Right ventricle myocardium superior (tissue), 1 donor: ENCODE results near the gene TP53BP2. TPM values are rescaled to one million over a fixed set of nuclear protein-coding genes. Genes with fewer than 3 reads are reported as not detected.
"Not testable (repeated sequence)": the region's sequence is repeated elsewhere in the genome, so short reads cannot be mapped to it uniquely, and the experiment has no call there.

Experiments
- ATAC-seq: fragments of 200-7000 bp; cut with Tn5 transposase; one replicate; pipeline ENCODE4 v1.9.1; 2020; ENCODE audit warnings: mild to moderate bottlenecking; ENCODE audit not compliant: poor library complexity
- DNase-seq: peaks from one replicate; pipeline ENCODE4 v3.0.0-alpha.2; 2020
- intact Hi-C: fragments of 100-400 bp; cut with DNase I; formaldehyde crosslinking; loops from one replicate; pipeline ENCODE4 v1.11.2; 2022
- total RNA-seq: library from RNA; stranded (reverse); fragmentation: NEBNext Ultra II Directional; extraction: Animal tissue kit (Norgen Biotek cat#: 25700); gene quantifications from one replicate; pipeline ENCODE4 v1.2.1, GENCODE V29; 2021
- donor health status: DM: no; HTN: yes; CAD: no; lungs with severe emphysema.

TP53BP2 gene
- total RNA-seq, 1 donor from 2014 or later, result 16.1 TPM

DNA sequence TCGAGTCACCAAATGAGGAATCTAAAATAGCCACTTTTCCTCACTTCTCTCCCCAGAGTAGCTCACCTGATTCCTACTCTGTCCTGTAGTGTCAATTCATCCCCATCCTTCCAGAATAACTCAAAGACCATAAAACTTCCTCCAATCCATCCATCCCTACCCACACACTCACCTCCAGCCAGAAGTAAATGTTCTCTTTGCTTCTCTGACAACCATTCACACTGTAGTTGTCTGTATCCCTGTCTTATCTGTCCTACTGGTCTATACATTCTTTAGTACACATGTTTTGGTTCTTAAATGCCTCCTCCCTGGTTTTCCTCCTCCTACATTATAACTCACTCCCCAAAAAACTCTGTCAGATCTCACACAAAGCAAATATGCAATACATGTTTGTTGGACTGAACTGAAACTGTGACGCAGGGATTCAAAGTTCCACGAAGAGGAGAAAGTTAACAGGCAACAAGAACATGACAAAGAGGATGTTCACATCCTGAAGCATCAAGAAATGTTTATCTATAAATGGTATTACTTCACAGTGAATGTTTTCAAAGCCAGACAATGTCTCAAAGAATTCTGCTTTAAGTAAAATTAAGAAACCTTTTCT, 11.0 kb downstream of the TP53BP2 start:
- DNase-seq (no peak), ATAC-seq (no peak)
- intact Hi-C loops, result no loop called here

DNA sequence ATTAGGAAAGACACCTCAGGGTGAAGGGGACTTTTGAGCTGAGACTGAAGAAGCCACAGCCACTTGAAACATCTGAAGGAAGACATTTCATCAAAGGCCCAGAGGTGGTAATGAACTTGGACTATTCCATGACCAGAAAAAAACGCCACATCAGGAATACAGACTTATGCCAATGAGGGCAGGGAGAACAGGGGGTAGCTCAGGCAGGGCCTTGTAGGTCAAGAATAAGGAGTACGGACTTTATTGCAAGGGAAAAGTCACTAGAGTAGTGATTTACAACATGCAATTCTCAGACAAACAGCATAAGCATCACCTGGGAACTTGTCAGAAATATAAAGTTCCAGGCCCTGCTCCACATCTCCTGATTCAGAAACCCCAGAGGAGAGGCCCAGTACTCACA, 11.8 kb downstream of the TP53BP2 start:
- ATAC-seq (no peak), DNase-seq (no peak)
- intact Hi-C loops, result no loop called here

- intact Hi-C loops, result no loop called here
- ATAC-seq (peak; percentile 82), DNase-seq (no peak)
These were observed 13.2 kb downstream of the TP53BP2 start for GRCh38 chr1:223832637-223832943.

DNA sequence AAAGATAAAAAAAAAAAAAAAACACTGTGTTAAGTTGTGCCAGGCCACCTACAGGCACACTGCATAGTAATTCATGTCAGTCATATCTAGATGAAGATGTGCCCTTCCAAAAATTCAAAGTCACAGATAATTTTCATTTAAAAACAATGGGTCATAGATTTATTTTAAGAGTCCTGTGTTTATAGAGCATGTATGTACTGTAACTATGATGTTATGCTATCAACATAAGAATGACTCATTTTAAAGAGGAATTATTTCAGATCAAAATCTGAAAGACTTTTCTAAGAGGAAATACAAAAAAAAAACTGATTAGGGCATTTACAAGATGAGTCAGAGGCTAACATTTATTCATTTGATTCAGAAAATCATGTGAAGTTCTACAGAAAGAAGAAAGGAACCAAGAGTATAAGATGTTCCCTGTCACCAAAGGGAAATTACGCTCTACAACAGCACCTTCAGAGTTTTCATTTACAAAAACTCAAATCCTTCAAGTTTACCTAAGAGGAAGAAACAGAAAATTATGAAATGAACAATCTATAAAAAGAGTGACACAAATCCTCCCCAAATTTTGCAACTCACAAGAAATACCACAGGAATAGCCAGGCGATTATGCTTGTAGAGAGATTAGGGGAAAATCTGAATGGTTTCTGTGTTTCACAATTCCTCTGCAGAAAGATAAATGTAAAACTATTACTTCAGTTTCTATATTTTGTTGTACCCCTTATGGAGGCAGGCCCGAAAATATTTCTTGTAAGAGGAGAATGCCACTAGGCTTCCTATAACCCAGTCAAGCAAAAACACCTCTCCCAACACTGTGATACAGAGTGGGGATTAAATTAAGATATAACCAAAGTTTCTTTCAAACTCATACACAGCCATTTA, 13.8 kb downstream of the TP53BP2 start:
- ATAC-seq (peak; percentile 5), DNase-seq (no peak)
- intact Hi-C loops, result no loop called here

DNA sequence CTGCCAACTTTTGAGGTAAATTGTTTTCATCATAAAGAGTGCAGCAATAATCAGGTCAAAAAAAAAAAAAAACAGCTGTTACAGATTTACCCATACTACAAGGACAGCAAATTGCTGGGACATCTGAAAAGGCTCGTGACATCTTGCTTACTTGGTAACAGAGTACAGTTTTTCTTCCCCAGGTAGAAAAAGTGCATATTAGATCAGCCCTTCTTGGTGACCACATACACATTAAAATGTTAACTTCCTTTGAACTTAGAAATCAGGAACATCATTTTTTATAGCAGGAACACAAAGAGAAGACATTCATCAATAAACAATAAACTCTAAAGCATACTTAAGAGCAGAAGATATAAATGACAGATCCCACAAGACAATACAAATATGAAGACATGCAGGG, 16.1 kb downstream of the TP53BP2 start:
- intact Hi-C loops, result no loop called here
- no peak for ATAC-seq
- no peak for DNase-seq

DNA sequence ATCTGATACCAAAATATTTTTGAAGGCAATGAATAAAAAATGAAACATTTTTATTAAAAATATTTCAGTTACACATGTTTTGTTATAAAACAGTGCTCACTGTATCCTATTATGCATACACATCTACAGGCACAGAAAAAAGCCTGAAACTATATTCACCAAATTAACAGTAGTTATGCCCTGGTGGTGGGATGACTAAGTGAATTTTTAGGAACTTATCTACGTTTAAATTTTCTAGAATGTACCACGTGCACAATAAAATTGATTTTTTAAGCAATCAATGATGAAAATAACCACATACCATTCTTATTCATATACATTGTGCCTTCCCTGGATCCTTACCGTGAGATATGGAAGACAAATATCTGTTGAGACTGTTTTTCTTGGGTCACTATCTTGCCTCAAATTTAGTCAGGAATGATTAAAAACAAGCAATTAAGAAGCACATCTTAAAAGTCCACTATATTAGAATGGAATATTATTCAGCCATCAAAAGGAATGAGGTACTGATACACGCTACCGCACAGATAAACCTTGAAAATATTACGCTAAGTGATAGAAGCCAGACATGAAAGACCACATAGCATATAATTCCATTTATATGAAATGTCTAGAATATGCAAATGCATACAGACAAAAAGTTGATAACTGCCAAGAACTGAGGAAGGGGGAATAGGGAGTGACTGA, 17.4 kb downstream of the TP53BP2 start:
- ATAC-seq, result no peak
- intact Hi-C loops, result no loop called here
- no peak for DNase-seq

DNA sequence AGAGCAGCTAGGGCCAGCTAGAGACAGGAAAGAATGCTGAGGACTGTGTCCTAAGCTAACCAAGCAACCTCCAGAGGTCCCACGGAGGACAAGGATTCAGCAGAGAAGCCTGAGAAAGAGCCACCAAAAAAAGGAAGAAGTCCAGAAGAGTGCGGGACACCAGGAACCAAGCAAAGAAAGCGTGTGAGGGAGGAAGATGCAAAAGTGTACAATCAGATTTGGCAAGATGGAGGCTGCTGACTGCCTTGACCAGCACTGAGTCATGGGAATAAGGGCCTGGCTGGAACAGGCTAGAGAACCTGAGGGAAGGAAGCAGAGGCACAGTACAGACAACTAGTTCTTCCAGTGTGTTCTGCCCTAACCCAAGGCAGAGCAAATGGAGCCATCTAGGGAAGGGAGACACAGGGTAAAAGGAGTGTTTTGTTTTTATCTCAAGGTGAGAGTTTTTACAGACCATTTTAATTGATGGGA, 18.5 kb downstream of the TP53BP2 start:
- DNase-seq (no peak), ATAC-seq (peak; percentile 49)
- intact Hi-C loops, result no loop called here

DNA sequence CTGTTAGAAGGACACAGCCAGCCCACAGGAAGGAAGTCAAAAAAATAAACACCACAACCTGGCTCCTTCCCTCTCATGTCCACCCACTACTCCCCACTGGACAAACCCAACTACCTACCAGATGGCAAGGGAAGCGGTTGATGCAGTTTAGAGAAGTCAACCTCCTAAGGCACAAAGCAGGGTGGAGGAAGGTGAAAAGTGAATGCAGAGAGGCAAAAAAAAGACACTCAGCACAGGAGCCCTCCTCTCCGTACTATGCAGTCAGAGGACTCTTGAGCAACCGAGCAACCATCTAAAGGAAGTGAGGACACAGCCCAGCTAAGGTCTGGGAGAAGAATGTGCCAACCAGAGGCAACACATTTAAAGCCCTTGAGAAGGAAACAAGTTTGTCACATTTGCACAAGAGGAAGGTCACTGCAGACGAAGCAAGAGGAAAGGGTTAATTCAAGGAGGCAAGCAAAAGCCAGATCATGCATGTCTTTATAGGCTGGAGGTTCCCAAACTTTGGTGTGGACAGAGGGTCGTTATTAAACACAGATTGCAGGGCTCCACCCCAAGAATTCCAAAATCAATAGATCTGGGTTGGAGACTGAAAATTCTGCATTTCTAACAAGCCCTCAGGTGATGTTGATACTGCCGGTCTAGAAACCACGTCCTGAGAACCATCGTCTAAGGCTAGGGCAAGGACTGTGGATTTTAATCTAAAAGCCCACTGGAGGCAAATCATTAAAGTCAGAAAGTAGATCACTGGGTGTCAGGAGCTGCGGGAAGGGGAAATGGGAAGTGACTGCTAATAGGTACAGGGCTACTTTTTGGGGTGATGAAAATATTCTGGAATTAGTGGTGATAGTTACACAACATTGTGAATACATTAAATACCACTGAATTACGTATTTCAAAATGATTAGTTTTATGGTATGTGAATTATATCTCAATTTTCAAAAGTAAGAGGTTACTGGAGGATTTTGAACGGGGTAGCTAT, 19.7 kb downstream of the TP53BP2 start:
- intact Hi-C loops, result no loop called here
- ATAC-seq (peak; percentile 46), DNase-seq (no peak)

DNA sequence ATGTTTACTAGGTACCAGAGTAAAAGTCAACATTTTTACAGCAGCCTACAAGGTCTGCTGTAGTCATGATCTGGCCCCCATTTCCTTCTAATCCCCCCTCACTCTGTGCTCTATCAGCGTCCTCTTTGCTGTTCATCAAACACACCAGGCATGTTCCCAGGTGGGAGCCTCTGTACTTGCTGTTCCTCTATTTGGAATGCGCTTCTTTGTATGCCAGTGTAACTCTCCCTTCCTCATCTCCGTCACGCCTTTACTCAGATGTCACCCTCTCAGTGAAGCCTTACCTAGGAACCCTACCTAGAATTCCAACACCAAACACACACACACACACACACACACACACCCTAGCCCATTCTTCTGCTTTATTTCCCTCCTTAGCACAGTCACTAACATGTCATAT, 21.0 kb downstream of the TP53BP2 start:
- intact Hi-C loops, result no loop called here
- DNase-seq (no peak), ATAC-seq (no peak)

- ATAC-seq, result no peak
- DNase-seq, result no peak
- intact Hi-C loops, result no loop called here
These were observed 21.5 kb downstream of the TP53BP2 start for GRCh38 chr1:223824287-223824686.

- DNase-seq, result no peak
- peak; percentile 40 for ATAC-seq
- intact Hi-C loops, result no loop called here
These were observed 24.8 kb downstream of the TP53BP2 start for GRCh38 chr1:223820971-223821370.

DNA sequence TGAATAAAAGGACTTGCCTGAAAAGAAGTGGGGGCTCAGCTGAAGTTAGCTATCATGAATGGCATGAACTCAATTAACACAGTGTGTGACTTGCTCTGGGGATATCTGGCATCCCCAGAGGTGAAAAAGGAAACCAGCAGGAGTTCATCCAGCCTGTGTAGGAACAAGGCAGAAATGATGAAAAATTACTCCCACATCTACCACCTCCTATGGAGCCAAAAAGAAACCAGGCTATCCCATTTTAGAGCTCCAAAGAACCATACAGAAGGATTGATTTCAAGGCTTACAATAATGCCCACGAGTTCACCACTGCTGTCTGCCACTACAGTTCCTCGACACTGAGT, 25.3 kb downstream of the TP53BP2 start:
- intact Hi-C loops, result no loop called here
- peak; percentile 39 for ATAC-seq
- no peak for DNase-seq

DNA sequence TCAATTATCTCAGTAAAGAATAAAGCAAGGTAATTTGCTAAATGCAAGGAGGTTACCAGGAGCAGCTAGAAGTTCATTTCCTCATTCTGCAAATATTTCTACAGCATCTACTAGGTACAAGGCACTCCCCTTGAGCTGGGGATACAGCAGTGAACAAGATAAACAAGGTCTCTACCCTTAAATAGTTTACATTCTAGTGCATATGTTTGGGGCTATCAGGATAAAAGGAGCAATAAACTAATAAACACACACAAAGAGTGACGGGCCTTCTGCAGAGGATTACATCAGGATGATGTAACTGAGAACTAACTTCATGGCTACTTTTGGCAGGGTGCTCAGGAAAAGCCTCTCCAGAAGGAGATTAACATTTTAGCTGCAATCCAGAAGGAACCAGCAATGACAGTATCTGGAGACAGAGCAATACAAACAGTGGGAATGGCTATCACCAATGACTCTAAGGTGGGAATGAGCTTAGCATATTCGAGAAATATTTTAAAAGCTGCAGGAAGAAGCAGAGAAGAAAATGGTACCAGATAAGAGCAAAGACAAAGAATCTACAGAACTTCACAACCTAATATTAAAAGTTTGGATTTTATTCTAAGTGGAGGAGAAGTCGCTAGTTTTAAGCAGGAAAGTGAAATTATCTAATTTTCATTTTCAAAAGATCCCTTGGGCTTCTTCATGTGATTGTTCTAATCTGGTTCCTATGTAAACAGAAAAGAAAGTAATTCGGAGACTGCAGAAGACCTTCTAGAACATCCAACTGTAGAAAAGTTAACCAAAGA, 25.8 kb downstream of the TP53BP2 start:
- ATAC-seq, result peak; percentile 84
- intact Hi-C loops, result no loop called here
- no peak for DNase-seq

DNA sequence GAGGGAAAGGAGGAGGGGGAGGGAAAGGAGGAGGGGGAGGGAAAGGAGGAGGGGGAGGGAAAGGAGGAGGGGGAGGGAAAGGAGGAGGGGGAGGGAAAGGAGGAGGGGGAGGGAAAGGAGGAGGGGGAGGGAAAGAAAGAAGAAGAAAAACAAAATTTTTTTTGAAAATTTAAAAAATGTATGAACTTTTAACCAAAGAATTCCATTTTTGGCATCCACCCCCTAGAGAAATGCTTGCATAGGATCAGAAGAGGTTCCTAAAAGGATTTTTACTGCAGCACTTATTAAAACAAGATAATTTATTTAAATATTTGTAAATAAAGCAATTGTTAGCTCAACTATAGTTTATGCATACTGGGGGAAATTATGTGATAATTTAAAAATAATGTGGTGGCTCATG, 28.5 kb downstream of the TP53BP2 start:
- ATAC-seq, intact Hi-C loops, DNase-seq: not testable (repeated sequence)

DNA sequence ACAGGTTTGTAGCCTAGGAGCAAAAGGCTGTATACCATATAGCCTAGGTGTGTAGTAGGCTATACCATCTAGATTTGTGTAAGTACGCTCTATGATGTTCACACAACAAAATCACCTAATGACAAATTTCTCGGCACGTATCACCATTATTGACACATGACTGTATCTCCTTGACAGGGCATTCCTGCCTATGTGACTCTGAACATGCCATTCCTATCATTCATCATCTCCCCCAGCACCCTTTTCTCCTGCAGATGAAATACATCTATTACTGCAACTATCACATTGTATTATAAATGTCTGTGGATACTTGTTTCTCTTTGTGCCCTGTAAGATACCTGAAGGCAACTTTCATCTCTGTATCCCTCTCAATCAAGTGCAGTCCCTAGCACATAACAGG, 29.9 kb downstream of the TP53BP2 start:
- intact Hi-C loops, result no loop called here
- DNase-seq (no peak), ATAC-seq (no peak)

DNA sequence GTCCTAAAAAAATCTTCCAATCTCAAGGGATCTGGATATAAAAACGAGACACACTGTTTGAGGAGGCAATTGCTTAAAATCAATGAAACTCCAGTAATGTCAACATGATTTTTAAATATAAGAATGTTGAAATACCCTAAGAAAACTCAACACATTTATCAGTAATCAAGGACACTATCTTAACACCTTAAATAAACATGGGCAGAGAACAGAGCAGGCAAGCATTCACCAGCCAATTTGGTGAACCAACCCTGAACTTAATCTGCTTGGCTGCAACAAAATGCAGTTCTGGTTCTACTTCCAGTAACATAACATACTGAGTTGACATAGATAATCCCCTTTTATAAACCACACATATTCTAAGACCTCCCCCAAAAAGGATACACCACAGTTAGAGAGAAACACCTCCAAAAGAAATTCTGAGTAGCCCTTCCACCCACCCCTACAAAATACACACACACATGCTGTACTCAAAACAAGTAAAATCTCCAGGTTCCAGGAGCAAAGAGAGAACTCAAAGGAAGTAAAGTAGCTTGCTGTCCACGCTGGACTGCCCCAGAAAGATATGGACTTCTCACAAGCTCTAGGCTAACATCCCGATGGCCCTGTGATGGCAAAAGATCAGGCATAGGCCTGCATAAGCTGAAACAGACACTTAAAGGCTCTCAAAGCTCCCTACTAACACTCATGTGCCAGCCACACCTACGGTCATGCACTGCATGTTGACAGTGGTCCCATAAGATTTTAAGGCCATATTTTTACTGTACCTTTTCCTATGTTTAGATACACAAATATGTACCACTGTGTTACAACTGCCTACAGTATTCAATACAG, 30.5 kb downstream of the TP53BP2 start:
- ATAC-seq, result peak; percentile 21
- DNase-seq, result no peak
- intact Hi-C loops, result no loop called here

- no peak for ATAC-seq
- no peak for DNase-seq
- intact Hi-C loops, result no loop called here
These were observed 32.1 kb downstream of the TP53BP2 start for GRCh38 chr1:223813645-223814044.
